IMR-90 (cell line): ENCODE results near the gene ISCA2. TPM values are rescaled to one million over a fixed set of nuclear protein-coding genes. Genes with fewer than 3 reads are reported as not detected.

Experiments used
- ATAC-seq: fragments of 200-7000 bp; cut with Tn5 transposase; 2 replicates; pipeline ENCODE4 v1.9.1; 2020; ENCODE audit warnings: low read depth, mild to moderate bottlenecking, moderate library complexity
- BruUV-seq: library from RNA; stranded (reverse); fragments of 400-500 nt; replicated peaks from 2 replicates; lab custom pipeline; 2021; lab: Mats Ljungman, UMichigan
- CTCF ChIA-PET: fragments of 300-600 bp; formaldehyde crosslinking; extraction: SDS; loops from one replicate; lab custom pipeline; 2021; ENCODE audit warnings: antibody characterized with exemption; lab: Yijun Ruan, JAX
- POLR2A ChIA-PET: fragments of 300-600 bp; sonication (Branson Sonifier 250); formaldehyde crosslinking; loops from one replicate; lab custom pipeline; 2022; ENCODE audit warnings: antibody characterized with exemption; ENCODE audit not compliant: unreplicated experiment; lab: Charles Lee
- DNase-seq: peaks from one replicate; pipeline ENCODE4 v3.0.0; 2013
- H2AFZ ChIP-seq: replicated peaks from 2 replicates; pipeline ENCODE3; 2013; ENCODE audit warnings: low read length, mild to moderate bottlenecking; ENCODE audit not compliant: poor library complexity
- H2AK5ac ChIP-seq: 2 replicates; pipeline ENCODE4 v1.6.1; 2013; ENCODE audit warnings: low read depth, low read length, inconsistent platforms
- H2AK9ac ChIP-seq: replicated peaks from 2 replicates; pipeline ENCODE3; 2013; ENCODE audit warnings: mild to moderate bottlenecking, low read depth, low read length, moderate library complexity; ENCODE audit not compliant: poor library complexity
- H2BK120ac ChIP-seq: 2 replicates; pipeline ENCODE4 v1.6.1; 2013; ENCODE audit warnings: low read depth, low read length, inconsistent platforms
- H2BK15ac ChIP-seq: 3 replicates; pipeline ENCODE4 v1.6.1; 2013; ENCODE audit warnings: low read depth, low read length, inconsistent platforms
- H2BK20ac ChIP-seq: 2 replicates; pipeline ENCODE4 v1.6.1; 2013; ENCODE audit warnings: low read depth, mild to moderate bottlenecking, inconsistent platforms, low read length, moderate library complexity
- H2BK5ac ChIP-seq: 2 replicates; pipeline ENCODE4 v1.6.1; 2013; ENCODE audit warnings: mild to moderate bottlenecking, low read depth, low read length, inconsistent platforms; ENCODE audit not compliant: poor library complexity, severe bottlenecking
- H3K14ac ChIP-seq: replicated peaks from 2 replicates; pipeline ENCODE4 v1.6.1; 2013; ENCODE audit warnings: low read depth, low read length, inconsistent platforms
- H3K18ac ChIP-seq: 2 replicates; pipeline ENCODE4 v1.6.1; 2013; ENCODE audit warnings: low read depth, low read length, control low read depth
- H3K23ac ChIP-seq: 2 replicates; pipeline ENCODE4 v1.6.1; 2013; ENCODE audit warnings: low read depth, low read length, inconsistent platforms
- H3K27ac ChIP-seq: 2 replicates; pipeline ENCODE4 v1.5.1; 2013; ENCODE audit warnings: mild to moderate bottlenecking, control low read depth, low read length; ENCODE audit not compliant: insufficient read depth
- H3K27me3 ChIP-seq: 2 replicates; pipeline ENCODE4 v1.6.1; 2013; ENCODE audit warnings: low read length; ENCODE audit not compliant: control insufficient read depth, insufficient read depth
- H3K36me3 ChIP-seq: 2 replicates; pipeline ENCODE4 v1.6.1; 2013; ENCODE audit warnings: low read length, mixed read lengths; ENCODE audit not compliant: control insufficient read depth, insufficient read depth
- H3K4ac ChIP-seq: 2 replicates; pipeline ENCODE4 v1.6.1; 2013; ENCODE audit warnings: low read depth, low read length, inconsistent platforms
- H3K4me1 ChIP-seq: 2 replicates; pipeline ENCODE4 v1.6.1; 2013; ENCODE audit warnings: low read length, mixed read lengths; ENCODE audit not compliant: control insufficient read depth, insufficient read depth
- H3K4me2 ChIP-seq: 2 replicates; pipeline ENCODE4 v1.6.1; 2013; ENCODE audit warnings: low read depth, mild to moderate bottlenecking, control low read depth, low read length, moderate library complexity
- H3K4me3 ChIP-seq: 2 replicates; pipeline ENCODE4 v1.5.1; 2013; ENCODE audit warnings: low read depth, mild to moderate bottlenecking, control low read depth, low read length, moderate library complexity; ENCODE audit not compliant: insufficient read depth
- H3K56ac ChIP-seq: 2 replicates; pipeline ENCODE4 v1.6.1; 2013; ENCODE audit warnings: low read length, inconsistent platforms; ENCODE audit not compliant: insufficient read depth; ENCODE audit errors: extremely low read depth
- H3K79me1 ChIP-seq, 2 experiments: 2 replicates each; pipeline ENCODE4 v1.6.1; 2013; ENCODE audit warnings: low read length in 2 of 2, inconsistent platforms in 1 of 2, low read depth in 1 of 2
- H3K9ac ChIP-seq: 2 replicates; pipeline ENCODE4 v1.6.1; 2013; ENCODE audit warnings: low read depth, low read length, control low read depth
- H3K9me1 ChIP-seq: 2 replicates; pipeline ENCODE4 v1.6.1; 2013; ENCODE audit warnings: low read length, inconsistent platforms; ENCODE audit not compliant: insufficient read depth
- H3K9me3 ChIP-seq: 2 replicates; pipeline ENCODE4 v1.6.1; 2013; ENCODE audit warnings: low read length; ENCODE audit not compliant: control insufficient read depth, insufficient read depth
- H4K20me1 ChIP-seq: 2 replicates; pipeline ENCODE4 v1.6.1; 2013; ENCODE audit warnings: low read length, inconsistent platforms; ENCODE audit not compliant: insufficient read depth
- H4K5ac ChIP-seq: 2 replicates; pipeline ENCODE4 v1.6.1; 2013; ENCODE audit warnings: mild to moderate bottlenecking, low read depth, low read length, control low read depth
- H4K8ac ChIP-seq, 2 experiments: 2 replicates each; pipeline ENCODE4 v1.6.1; 2013; ENCODE audit warnings: low read depth in 2 of 2, low read length in 2 of 2, control low read depth in 1 of 2, inconsistent platforms in 1 of 2
- H4K91ac ChIP-seq: 2 replicates; pipeline ENCODE4 v1.6.1; 2013; ENCODE audit warnings: low read depth, low read length, inconsistent platforms; ENCODE audit not compliant: insufficient read depth
- BHLHE40 ChIP-seq: fragments of 150-350 bp; IDR thresholded peaks from 2 replicates; pipeline ENCODE4 v1.6.1; 2016; ENCODE audit warnings: mild to moderate bottlenecking, low read depth, low read length
- CEBPB ChIP-seq: IDR thresholded peaks from 2 replicates; pipeline ENCODE4 v1.6.1; 2012; ENCODE audit warnings: low read depth, low read length, improper control_type of control experiment
- ELK1 ChIP-seq: fragments of 150-350 bp; IDR thresholded peaks from 2 replicates; pipeline ENCODE4 v1.6.1; 2016; ENCODE audit warnings: low read depth, mild to moderate bottlenecking, low read length, moderate library complexity, borderline replicate concordance
- MAFK ChIP-seq: IDR thresholded peaks from 2 replicates; pipeline ENCODE4 v1.6.1; 2012; ENCODE audit warnings: low read depth, low read length, improper control_type of control experiment
- RFX5 ChIP-seq: IDR thresholded peaks from 2 replicates; pipeline ENCODE4 v1.8.0; 2012; ENCODE audit warnings: low read depth, mild to moderate bottlenecking, low read length, moderate library complexity
- USF2 ChIP-seq: fragments of 150-350 bp; IDR thresholded peaks from 2 replicates; pipeline ENCODE4 v1.6.1; 2017; ENCODE audit warnings: mild to moderate bottlenecking, antibody characterized with exemption, low read length, low read depth
- WGBS, 2 experiments: methylation state at CpG; one replicate each; pipeline versions ENCODE4 v1.1.5 to v1.1.7; 2013; ENCODE audit warnings: missing lambda C conversion rate in 2 of 2; ENCODE audit not compliant: insufficient read length in 1 of 2; ENCODE audit errors: extremely low coverage in 2 of 2; 5-methylcytosine and 5-hydroxymethylcytosine counted together
- dilution Hi-C: fragments of 300-500 bp; cut with HindIII; formaldehyde crosslinking; loops from one replicate; pipeline ENCODE4 v1.14.3; 2018; ENCODE audit warnings: low sequenced_read_pairs; ENCODE audit not compliant: unreplicated experiment
- in situ Hi-C: fragments of 300-500 bp; cut with MboI; formaldehyde crosslinking; loops from 3 replicates; pipeline ENCODE4 v1.14.3; 2019; ENCODE audit warnings: low sequenced_read_pairs, inconsistent platforms, mixed read lengths
- intact Hi-C: fragments of 100-400 bp; cut with micrococcal nuclease; formaldehyde crosslinking; loops from 2 replicates; pipeline ENCODE4 v1.10.0; 2022
- polyA plus RNA-seq, 3 experiments: library from polyadenylated mRNA; depleted of rRNA; stranded (reverse); fragments of >200 nt; gene quantifications; 2 replicates each; pipeline ENCODE4 v1.2.3, GENCODE V29; 2012; ENCODE audit warnings: low replicate concordance in 1 of 3
- total RNA-seq: library from RNA; depleted of rRNA; stranded (reverse); fragments of >200 nt; gene quantifications from 2 replicates; pipeline ENCODE4 v1.2.3, GENCODE V29; 2012

Gene ISCA2
- total and polyA plus RNA-seq, 2 of the 4 experiments (the other 2 are of a cell fraction), result 5.4 to 25.7 TPM

GRCh38 chr14:74542056-74542685 lies 48.6 kb downstream of the ISCA2 start:
- H3K36me3 ChIP-seq, result peaks cover 5% of the 10 kb centered on the region; the same call in 1 of the 2 replicates
- H3K27me3 ChIP-seq, result no peaks in the 10 kb centered on the region
- H4K20me1 ChIP-seq, result no peaks in the 10 kb centered on the region
- H2BK15ac ChIP-seq, result no peak overlapping the region
- ChIA-PET POLR2A (interaction anchor here (0.6 kb wide), 1 partner anchor 188 kb away, joined by 3 read pairs; no protein-coding TSS in a partner anchor), CTCF (no interaction called here)
- no peak overlapping the region for H3K23ac ChIP-seq
- intact Hi-C loops, result no loop called here
- H3K9ac ChIP-seq, result no peak overlapping the region
- peak overlapping the region; percentile 6 for H2AFZ ChIP-seq
- in situ Hi-C loops, result no loop called here
- H3K4me1 ChIP-seq, result peaks cover 7% of the 10 kb centered on the region
- H2BK5ac ChIP-seq, result no peak overlapping the region
- H4K91ac ChIP-seq, result no peak overlapping the region
- H3K18ac ChIP-seq, result no peak overlapping the region
- no TSS peak for BruUV-seq
- no peak overlapping the region for H2BK20ac ChIP-seq
- no peak overlapping the region for H2AK9ac ChIP-seq
- H3K79me1 ChIP-seq, result peaks cover 0 to 16% of the 10 kb centered on the region in 2 experiments; a peak in 2 of 4 replicates
- TF ChIP-seq CEBPB, result no peak
- no peak for TF ChIP-seq USF2
- no peak for TF ChIP-seq MAFK
- TF ChIP-seq BHLHE40, result no peak
- TF ChIP-seq ELK1, result no peak
- TF ChIP-seq RFX5, result no peak
- DNase-seq, result no peak
- H4K5ac ChIP-seq, result no peak overlapping the region
- H4K8ac ChIP-seq, result no peak overlapping the region
- no peak overlapping the region for H3K56ac ChIP-seq
- no peak overlapping the region for H3K4me2 ChIP-seq
- 100% methylated on average over 1 of the region's 10 CpGs; no CpG with 5 or more reads in 1 of the 2 experiments for WGBS, 2 experiments
- no peaks in the 10 kb centered on the region for H3K9me3 ChIP-seq
- H2BK120ac ChIP-seq, result no peak overlapping the region
- no peak overlapping the region for H3K4me3 ChIP-seq
- dilution Hi-C loops, result no loop called here
- H3K9me1 ChIP-seq, result peaks cover 20% of the 10 kb centered on the region
- no peak overlapping the region for H3K14ac ChIP-seq
- no peak overlapping the region for H3K4ac ChIP-seq
- no peak overlapping the region for H2AK5ac ChIP-seq
- H3K27ac ChIP-seq, result no peak overlapping the region
- ATAC-seq, result no peak
